Iris pigment epithelial cell (primary cell): ENCODE data around the gene ZNF296.
A peak's percentile ranks its signal among the peaks of the same experiment; 100 is the strongest.
"Not testable (repeated sequence)": the region's sequence is repeated elsewhere in the genome, so short reads cannot be mapped to it uniquely, and the experiment has no call there.

Experiments used
- DNase-seq: peaks from one replicate; pipeline ENCODE4 v3.0.0-alpha.2; 2011; ENCODE audit warnings: low read depth

Gene ZNF296

DNA sequence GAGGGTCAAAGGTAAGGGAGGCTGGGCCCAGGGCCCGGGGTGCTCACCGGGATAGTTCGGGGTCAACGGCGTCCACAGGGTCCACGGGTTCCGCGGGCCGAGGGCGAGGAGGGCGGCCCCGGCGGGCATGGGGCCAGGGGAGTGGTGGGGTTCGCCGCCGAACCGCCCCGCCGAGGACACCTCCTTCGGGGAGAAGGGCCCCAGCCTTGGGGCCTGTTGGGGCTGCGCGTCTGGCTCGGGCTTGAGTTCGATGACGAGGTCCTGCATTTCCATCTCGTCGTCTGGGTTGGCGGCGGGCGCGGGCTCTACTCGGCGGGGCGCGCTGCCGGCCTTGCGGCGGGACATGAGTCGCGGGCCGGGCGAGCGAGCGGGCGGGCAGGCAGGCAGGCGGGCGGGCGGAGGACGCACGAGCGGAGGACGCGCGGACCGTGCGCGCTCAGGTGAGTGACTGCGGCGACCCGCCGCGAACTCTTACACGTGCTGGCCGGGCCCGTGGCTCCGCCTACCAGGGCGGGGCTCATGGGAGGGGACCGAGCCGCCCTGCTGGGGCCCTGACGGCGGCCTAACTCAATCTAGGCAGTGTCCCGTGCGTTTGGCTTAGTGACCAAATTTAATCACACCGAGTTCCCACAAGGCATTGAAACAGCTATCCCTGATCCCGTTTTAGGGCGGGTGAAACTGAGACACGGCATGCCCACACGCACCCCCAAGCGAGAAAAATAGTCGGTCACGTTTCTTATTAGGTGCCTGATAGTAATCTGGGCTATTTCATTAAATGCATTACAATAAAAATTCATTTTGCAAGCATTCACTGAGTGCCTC lies at the start of gene ZNF296:
ZNF296 (minus strand) TSS at position 450 of the 822 bp plus-strand sequence; CDS start at position 345, 105 bp downstream.
- DNase-seq: peak; percentile 22

DNA sequence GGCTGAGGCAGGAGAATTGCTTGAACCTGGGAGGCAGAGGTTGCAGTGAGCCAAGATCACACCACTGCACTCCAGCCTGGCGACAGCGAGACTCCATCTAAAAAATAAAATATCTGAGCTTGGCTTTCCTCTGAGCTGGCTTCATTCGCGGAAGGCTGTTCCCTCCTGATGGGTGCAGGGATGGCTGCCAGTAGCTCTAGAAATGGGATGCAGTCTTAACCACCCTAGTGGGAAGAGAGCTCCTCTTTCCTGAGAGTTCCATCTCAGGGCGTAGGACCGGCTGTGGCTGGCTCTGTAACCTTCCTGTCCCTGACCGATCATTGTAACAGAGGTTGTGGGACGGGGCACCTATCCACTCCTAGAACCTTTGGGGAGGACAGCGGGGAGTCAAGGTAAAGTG lies 49.1 kb upstream of the ZNF296 start:
- DNase-seq: no peak

DNA sequence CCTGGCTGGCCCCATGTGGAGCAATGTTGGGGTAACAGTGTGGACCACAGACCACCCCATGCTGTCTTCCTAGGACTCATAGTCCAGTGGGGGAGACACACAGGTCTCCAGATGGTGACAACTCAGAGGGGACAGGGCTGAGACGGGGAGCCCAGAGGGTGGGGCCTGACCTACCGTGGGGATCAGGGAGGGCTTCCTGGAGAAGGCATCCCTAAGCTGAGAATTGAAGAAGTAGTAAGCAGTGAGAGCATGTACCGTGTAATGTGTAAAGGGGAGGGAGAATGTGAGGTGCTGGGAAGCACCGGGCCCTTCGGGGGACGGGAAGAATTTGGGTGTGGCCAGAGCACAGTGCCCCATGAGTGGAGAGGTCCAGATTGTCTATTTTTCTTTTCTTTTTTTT lies 47.7 kb upstream of the ZNF296 start:
- DNase-seq: no peak

DNA sequence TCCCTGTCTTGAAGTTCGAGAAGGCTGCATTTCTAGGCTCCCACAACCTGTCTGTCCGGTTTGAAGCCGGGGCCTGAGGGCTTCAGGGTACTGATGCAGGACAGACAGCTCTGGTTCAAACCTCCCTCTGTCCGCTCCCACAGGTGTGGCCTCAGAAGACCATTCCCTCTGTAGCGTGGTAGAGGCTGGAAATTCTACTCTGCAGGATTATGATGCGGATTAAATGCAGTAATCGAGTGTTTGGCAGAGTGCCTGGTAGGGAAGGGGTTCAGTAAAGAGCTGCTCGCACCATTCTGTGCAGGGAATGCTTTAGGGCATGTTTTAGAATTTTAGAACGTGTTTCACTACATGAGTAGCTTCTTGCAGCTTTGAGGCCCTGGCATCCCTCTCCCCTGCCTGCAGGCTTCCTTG lies 47.2 kb upstream of the ZNF296 start:
- DNase-seq: no peak

DNA sequence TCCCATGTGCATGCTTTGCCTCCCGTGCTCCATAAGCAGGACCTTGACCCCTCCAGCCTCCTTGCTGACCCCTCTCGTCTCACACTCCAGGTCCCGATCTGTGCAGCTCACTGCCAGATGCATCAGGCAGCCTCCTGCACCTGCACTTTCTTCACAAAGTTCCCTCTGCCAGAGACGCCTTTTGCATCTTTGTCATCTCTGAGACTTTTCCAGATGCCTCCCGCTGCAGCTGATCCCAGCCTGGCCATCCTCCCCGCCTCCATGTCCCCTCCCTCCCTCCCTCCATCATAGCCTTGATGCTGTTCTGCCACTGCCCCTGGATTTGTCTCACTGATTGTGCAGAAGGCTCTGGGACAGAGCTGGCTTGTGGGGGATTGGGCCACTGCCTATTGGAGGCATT lies 46.6 kb upstream of the ZNF296 start:
- no peak for DNase-seq

DNA sequence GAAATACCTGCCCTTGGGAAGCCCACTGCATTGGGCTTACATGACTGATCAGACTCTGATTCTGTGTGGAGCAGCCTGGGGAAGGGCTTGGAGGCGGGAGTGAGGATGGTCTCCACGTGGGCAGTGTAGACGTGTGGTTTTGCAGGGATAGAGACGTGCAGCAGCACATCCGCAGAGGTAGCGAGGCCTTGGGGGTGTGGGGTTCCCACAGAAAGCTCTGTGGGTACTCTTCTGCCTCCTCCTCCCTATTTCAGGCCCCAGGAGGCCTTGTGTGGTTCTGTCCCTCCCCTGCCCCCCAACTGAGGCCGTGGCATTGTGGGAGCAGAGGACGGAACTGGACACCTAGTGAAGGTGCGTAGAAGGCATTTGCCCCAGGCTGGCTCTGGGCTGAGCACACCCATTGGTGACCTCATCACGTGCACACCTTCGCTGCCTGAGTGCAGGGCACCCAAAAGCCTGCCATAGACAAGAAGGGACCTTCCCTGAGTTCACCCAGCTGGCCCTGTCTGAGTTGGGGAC lies 45.6 kb upstream of the ZNF296 start:
- DNase-seq: no peak

DNA sequence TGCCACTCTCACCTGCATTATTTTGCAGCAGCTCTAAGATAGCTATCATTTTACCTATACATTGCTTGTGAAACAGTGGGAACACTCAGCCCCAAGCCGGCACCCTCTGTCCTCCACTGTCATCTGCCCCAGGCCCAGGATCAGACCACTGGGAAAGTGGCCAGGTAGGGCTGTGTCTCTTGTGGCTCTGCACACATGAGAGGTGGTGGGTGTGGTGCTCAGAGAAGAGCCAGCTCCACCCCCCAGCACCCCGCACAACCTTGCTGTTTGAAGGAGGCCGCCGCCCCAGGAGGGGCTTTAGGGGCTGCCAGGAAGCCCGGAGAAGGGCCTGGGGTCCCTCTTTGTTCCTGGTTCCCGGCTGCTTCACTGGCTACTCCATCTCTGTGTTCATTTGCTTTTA lies 43.3 kb upstream of the ZNF296 start:
- DNase-seq: no peak

- DNase-seq: not testable (repeated sequence)
Observed at GRCh38 chr19:45118591-45119355, 42.5 kb upstream of the ZNF296 start.

DNA sequence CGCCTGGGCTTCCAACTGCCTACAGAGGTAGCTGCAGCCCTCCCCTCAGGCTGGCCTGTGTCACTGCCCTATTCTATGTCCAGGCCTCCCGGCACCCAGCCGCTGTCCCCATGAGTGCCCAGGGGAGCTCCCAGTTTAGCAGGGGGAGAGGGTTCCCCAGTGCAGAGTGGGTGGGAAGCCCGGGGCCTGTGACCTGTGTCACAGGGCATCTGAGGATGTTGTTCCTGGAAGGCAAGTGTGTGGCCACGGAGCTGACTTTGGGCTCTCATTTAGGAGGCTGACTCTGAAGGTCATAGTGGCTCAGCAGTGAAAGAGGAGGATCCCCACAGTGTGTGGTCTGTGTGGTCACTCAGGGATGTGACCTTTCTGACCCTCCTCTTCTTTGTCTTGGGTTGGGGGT lies 41.8 kb upstream of the ZNF296 start:
- no peak for DNase-seq

- DNase-seq: no peak
Observed at GRCh38 chr19:45117671-45118070, 41.4 kb upstream of the ZNF296 start.

DNA sequence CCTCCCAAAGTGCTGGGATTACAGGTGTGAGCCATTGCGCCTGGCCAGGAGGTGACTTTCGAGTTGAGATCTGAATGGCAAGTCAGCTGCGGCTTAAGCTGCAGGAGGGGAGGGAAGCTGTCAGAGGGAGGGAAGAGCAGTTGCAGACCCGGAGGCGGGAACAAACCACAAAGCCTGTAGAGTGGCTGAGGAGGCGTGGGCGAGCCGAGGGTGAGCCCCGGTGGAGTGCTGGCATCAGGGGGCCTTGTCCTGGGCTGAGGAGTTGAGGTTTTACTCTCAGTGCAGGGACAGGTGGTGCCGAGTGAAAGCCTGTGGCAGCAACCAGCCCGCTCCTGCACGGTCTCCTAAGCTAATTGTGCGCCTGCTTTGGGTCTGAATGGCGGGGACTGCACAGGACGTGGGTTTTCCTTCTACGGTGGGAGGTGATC lies 40.9 kb upstream of the ZNF296 start:
- no peak for DNase-seq

DNA sequence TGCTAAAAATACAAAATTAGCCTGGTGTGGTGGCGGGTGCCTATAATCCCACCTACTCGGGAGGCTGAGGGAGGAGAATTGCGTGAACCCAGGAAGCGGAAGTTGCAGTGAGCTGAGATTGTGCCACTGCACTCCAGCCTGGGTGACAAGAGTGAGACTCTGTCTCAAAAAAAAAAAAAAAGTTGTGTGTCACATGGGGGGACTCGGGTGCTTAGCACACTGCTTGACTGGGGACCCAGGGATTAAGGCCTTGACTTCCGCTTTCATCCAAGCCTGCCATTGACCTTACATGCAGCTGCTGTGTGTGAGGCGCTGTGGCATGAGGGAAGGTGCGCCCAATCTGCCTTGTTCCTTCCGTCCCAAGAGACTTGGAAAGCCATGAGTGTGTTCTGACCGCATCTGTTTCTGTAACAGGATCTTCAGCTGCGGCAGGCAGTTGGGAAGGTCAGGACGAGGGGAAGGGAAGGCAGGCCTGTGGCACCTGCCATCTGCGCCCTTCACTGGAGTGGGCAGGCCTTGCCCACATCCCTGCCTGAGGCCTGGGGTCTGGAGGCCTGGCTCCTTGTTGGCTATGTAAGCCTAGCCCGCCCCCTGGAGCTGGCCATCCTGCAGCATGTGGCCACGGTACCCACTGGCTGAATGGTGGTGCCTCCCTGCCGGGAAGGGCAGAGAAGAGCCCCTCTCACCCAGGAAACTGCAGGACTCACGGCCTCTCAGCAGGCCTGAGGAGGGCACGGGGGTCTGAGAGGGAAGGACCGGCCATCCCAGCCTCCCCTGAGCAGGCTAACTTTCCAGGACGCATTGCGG lies 39.7 kb upstream of the ZNF296 start:
- no peak for DNase-seq

GRCh38 chr19:45114116-45114515 lies 37.8 kb upstream of the ZNF296 start:
- DNase-seq: no peak

GRCh38 chr19:45113628-45114027 lies 37.4 kb upstream of the ZNF296 start:
- no peak for DNase-seq

- no peak for DNase-seq
Observed at GRCh38 chr19:45112111-45112827, 36.0 kb upstream of the ZNF296 start.

DNA sequence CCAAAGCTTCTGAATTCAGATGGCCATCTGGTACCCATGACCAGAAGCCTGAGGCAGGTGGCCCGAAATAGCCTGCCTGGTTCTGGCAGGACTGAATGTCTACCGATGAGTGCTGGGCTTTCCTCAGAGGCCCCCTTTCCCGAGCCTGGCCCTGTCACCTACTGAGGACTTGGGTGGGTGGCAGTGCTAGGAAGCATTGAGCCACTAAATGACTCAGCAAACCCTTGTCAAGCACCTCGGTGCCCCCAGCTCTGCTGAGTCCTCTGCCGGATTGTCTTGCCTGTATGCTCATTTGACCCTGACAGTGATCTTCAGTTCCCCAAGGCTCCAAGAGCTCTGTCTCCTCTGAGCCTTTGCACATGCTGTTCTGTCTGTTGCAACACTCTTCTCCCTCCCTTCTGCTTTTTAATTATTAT lies 34.6 kb upstream of the ZNF296 start:
- DNase-seq: no peak

DNA sequence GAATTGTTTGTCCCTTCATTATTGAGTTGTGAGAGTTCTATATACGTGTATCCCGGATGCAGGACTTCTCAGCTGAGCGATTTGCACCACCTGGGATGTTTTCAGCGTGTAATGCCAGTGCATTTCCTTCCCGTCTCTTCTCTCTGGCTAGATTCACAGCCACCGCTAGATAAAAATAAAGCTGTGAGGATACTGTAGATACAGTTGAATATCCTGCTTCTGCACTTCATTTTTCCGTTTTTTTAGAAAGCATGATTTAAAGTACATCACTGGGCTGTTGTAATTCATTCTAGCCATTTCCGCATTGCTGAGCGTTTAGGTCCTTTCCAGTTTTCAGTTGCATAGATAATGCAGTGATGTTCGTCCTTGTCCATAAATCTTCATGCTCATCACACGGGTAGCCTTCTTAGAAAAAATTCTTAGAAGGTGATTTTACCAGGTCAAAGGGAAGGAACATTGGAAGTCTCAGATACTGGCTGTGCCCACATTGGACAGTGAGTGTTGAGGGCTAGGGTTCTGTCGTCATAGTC lies 31.4 kb upstream of the ZNF296 start:
- DNase-seq: no peak

GRCh38 chr19:45106363-45106762 lies 30.1 kb upstream of the ZNF296 start:
- DNase-seq: not testable (repeated sequence)

- no peak for DNase-seq
Observed at GRCh38 chr19:45104658-45105349, 28.5 kb upstream of the ZNF296 start.

DNA sequence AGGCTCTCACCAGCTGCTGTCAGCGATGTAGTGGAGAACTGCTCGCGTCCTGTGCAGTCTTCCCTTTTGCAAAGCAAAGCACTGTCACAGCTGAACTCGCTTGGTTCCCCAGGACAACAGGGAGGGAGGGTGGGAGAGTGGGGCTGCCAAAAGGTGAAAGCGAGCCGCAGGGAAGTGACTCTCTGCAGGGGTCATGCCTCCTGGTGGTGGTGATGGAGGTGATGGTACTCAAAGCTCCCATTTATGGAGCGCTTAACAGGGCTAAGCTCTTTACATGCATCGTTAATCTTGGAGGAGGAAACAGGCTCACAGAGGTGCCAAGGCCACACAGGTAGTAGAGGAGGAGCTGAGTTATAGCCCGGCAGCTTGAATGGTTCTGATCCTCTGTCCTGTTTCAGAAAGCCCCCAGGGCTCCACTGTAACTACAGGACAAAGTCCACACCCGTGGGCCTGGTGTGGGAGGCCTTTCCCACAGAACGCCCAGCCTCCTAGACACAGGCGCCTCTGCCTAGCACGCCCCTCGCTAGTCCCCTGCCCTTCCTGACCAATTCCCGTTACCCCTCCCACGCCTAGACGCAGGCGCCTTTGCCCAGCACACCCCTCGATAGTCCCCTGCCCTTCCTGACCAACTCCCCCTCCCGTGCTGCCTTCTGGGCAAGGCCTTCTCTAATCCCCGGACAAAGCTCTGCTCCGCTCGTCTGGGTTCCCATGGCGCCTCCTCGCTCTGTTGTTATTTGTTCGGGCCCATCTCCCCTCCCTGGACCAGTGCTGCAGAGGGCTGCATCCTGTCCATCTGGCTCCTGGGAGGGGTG lies 27.4 kb upstream of the ZNF296 start:
- no peak for DNase-seq
